ENCODE results near the gene TBL1X.

DNA sequence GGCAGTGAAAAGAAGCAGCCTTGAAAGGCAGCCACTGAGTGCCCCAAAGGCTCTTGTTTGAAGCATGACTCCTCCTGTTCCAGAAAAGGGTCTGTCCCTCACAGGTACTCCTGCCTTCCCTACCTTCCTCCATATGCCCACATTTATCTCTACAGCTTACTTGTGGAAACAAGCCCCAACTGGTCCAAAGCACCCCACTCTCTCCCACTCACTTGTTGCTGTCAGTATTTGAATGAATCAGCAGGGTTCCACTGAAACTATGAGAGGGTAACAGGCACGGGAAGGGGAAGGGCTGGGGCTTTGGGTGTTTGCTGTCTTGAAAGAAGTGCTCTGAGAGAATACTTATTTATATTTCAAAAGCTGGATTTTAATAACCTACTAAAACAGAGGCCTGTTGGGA is 265.9 kb downstream of the TBL1X start:
- TF ChIP-seq, protein P1, sequence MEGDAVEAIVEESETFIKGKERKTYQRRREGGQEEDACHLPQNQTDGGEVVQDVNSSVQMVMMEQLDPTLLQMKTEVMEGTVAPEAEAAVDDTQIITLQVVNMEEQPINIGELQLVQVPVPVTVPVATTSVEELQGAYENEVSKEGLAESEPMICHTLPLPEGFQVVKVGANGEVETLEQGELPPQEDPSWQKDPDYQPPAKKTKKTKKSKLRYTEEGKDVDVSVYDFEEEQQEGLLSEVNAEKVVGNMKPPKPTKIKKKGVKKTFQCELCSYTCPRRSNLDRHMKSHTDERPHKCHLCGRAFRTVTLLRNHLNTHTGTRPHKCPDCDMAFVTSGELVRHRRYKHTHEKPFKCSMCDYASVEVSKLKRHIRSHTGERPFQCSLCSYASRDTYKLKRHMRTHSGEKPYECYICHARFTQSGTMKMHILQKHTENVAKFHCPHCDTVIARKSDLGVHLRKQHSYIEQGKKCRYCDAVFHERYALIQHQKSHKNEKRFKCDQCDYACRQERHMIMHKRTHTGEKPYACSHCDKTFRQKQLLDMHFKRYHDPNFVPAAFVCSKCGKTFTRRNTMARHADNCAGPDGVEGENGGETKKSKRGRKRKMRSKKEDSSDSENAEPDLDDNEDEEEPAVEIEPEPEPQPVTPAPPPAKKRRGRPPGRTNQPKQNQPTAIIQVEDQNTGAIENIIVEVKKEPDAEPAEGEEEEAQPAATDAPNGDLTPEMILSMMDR (IDR thresholded peaks at IDR 0.05): no peak
- TF ChIP-seq POLR2A (IDR thresholded peaks at IDR 0.05): no peak
